HG03280 (cell line): ENCODE results near the gene MTX3.

ENCODE experiments used
- ATAC-seq: cut with Tn5 transposase; IDR thresholded peaks from one replicate; pipeline ENCODE4 v1.9.1; 2021; ENCODE audit warnings: mild to moderate bottlenecking, moderate library complexity; ENCODE audit not compliant: unreplicated experiment

Gene MTX3

GRCh38 chr5:79936002-79936645 is 54.9 kb downstream of the MTX3 start:
- no peak for ATAC-seq

GRCh38 chr5:79934681-79935080 is 56.4 kb downstream of the MTX3 start:
- ATAC-seq = no peak

- no peak for ATAC-seq
Observed at GRCh38 chr5:79932510-79933504, 58.3 kb downstream of the MTX3 start.

- no peak for ATAC-seq
Observed at GRCh38 chr5:79931866-79932265, 59.2 kb downstream of the MTX3 start.

GRCh38 chr5:79931409-79931808 is 59.7 kb downstream of the MTX3 start:
- no peak for ATAC-seq

GRCh38 chr5:79929095-79929494 is 62.0 kb downstream of the MTX3 start:
- no peak for ATAC-seq
